HG03442 (cell line): ENCODE results near the gene UBE2N.
"Not testable (repeated sequence)": the region's sequence is repeated elsewhere in the genome, so short reads cannot be mapped to it uniquely, and the experiment has no call there.

Source experiments
- ATAC-seq: cut with Tn5 transposase; IDR thresholded peaks from one replicate; pipeline ENCODE4 v1.9.1; 2021; ENCODE audit warnings: mild to moderate bottlenecking, moderate library complexity; ENCODE audit not compliant: unreplicated experiment

UBE2N gene

GRCh38 chr12:93415723-93416464 lies 25.9 kb downstream of the UBE2N start:
- ATAC-seq, result peak; percentile 47

- ATAC-seq, result no peak
Measured at GRCh38 chr12:93413064-93413463, 28.7 kb downstream of the UBE2N start.

DNA sequence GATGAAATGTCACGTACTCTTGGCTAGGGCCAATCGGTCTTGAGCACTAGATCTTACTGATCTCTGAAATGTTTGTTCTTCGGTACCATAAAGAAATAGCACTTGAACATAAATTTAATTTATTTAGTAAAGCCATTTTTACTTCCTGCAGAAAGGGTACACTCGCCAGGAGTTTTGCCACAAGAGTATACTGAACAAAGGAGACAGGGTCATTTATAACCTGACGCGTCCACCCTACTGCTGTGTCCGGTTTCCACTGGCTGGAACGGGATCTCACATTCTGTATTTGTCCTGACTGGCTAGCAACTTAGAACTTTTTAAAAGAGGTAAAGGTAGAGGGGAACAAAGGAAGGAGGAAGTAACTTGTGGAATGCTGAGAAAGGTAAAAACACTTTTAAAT lies 29.4 kb downstream of the UBE2N start:
- not testable (repeated sequence) for ATAC-seq

DNA sequence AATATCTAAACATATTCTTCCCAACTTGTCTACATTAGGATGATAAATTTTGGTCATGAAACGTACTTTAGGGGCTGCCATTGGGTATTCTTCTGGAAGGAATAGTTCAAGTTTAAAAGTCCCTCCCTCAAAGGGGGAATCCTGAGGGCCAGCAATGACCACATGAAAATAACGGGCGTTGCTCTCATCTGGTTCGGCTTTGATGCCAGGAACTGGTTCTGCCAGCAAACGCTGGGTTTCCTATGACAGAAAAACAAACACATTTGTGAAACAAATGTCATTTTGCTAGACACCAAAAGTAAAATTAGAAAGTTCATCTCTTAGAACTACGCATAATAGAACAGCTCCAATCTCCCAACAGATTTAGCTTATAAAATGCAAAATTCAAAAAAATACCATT lies 30.7 kb downstream of the UBE2N start:
- not testable (repeated sequence) for ATAC-seq

- not testable (repeated sequence) for ATAC-seq
Measured at GRCh38 chr12:93409343-93410187, 32.2 kb downstream of the UBE2N start.

DNA sequence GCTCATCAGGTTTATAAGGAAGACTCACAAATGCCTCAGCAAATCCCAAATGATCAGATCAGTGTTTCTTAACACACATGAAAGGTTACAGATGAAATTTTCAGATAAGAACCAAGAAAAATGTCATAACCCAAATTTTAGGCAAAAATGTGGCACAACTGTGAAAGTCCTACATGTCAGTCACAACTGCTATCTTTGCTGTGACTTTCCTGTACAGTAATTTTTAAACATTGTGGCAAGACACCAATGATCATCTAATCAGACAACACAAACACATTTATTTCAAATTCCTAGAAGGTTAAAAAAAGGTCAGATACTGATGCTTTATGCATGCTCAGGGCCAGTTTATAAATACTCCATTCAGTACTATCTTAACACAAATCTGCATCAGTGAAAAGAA lies 32.9 kb downstream of the UBE2N start:
- ATAC-seq, result no peak

GRCh38 chr12:93407963-93408283 lies 33.8 kb downstream of the UBE2N start:
- no peak for ATAC-seq

GRCh38 chr12:93407054-93407962 lies 34.4 kb downstream of the UBE2N start:
- no peak for ATAC-seq

DNA sequence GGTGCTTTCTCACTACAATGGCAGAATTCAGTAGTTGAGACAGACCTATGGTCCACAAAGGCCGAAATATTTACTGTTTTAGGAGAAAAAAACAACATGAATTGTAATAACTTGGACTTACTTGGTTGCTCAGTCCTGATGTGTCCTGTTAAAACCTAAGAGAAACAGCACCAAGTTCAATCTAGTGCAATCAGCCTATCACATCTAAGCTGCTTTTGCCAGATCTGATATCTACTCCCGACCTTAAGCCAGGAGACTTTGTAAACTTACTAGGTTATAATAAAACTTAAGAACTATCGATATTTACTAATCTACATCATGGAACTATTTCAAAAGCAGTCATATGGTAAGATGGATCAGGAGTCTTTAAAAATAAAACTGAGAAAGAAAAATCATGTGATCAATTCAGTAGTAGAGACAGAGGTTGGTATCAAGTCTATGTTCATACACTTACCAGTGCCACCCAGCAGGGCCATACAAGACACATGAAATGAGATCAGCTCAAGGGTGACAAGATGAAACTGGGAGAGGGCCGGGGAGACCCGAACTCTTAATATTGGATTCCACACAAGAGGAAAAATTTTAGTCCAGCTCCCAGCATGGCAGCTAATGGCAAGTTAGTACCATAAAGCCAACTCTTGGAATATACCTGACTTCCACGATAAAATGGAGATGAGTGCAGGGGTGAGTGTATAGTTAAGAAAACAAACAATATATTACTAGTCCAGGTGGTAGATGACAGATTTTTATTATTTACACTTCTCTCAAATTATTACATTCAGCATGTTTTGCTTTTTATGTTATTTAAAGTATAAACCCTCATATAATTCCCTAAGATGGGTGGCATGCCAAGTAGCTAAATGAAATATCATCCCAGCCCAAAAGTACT lies 36.5 kb downstream of the UBE2N start:
- ATAC-seq, result no peak

GRCh38 chr12:93403988-93404803 lies 37.6 kb downstream of the UBE2N start:
- no peak for ATAC-seq

DNA sequence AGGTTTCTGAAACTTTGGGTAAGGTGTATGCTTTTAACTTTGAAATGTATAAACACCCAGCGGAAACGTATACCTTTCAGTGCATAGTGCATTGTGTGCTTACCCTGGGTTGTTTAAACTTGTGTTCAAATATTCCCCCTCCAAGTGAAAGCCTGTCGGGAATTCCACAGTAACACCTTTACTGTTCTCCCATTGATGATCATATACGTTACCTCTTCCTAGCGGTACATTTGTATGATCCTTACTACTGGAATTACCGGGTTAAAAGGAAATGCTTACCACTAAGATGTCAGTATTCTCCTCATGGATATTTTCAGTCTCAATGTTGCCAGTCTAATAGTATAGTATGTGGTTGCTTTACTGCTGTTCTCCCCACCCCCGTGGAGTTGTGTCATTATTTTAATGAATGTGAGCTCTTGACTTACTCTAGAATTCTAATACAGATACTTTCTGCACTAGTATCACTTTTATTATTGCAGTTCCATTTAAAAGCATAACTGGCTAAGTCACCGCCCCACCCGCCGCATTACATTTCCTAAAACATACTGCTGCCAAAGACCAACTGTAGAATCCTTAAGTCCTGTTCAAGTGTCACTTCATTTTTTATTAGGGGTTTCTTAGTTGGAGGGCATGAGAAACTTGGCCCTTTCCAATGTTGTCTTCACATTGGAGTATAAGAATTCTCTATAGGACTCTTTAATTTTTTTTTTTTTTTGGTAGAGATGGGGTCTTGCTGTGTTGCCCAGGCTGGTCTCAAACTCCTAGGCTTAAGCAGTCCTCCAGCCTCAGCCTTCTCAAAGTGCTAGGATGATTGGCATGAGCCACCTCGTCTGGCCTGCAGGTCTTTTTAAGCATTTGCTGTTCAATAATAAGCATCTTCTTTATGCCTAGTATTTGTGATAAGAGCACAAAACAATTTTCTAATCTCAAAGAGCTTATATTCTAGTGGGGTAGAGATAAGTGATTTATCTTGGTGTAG lies 39.1 kb downstream of the UBE2N start:
- ATAC-seq, result no peak

- ATAC-seq, result peak; percentile 80
Measured at GRCh38 chr12:93399183-93399863, 42.4 kb downstream of the UBE2N start.

- no peak for ATAC-seq
Measured at GRCh38 chr12:93397412-93397811, 44.3 kb downstream of the UBE2N start.

DNA sequence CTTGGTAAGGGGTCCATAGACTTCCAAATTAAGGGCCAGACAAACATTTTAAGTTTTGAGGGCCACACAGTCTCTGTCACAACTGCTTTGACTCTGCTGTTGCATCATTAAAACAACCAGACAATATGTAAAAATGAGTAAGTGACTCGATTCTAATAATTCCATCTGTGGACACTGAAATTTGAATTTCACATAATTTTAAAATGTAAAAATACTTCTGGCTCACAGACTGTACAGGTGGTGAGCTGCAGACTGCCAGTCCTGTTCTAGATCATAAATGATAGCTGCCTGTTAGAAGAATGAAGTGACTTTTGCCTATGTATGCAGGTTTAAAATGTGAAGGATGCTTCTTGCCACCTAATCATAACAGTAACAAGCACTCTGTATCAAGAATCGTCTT lies 48.3 kb downstream of the UBE2N start:
- no peak for ATAC-seq

DNA sequence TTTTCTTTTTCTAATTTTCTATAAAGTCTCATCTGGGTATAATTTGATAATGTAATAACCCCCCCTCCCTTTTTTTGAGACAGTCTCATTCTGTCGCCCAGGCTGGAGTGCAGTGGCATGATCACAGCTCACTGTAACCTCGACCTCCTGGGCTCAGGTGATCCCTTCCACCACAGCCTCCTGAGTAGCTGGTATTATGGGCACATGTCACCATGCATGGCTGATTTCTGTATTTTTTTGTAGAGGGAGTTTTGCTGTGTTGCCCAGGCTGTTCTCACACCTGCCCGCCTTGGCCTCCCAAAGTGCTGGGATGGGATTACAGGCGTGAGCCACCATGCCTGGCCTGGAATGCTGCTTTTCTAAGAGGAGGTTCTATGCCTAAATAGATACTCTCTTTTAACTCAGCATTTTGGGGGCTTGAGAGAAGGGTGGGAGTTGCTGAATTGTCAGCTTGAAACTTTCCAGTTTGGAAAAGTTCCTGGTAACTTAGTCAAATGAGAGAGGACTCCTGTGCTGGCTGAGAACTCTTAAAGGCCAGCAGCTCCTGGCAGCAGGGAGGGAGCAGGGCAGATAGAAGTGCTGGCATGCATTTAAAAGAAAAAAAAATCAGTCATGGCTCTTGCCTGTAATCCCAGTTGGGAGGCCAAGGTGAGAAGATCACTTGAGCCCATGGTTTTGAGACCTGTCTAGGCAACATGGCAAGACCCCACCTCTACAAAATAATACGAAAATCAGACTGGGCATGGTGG lies 51.0 kb downstream of the UBE2N start:
- ATAC-seq, result no peak

GRCh38 chr12:93390031-93390430 lies 51.7 kb downstream of the UBE2N start:
- ATAC-seq, result no peak

DNA sequence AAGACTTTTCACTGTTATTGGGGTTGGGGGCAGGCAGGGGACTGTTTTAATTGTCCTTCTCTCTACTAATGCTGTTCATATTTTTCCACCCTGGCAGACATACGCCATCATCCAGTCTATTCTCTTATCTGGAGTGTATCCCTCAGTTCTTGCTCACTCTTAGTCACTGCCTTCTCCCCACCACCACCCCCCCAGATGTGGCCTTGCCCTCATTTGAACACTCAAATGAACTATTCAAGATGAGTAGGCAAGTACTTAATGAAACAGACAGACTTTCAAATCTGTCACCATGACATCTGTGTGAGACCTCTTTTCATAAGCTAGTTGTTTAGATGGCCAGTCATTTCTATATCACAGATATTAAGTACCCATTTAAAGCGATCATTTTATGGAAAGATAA lies 54.0 kb downstream of the UBE2N start:
- no peak for ATAC-seq
